ENCODE measurements around the gene FAM124A. TPM values are rescaled to one million over a fixed set of nuclear protein-coding genes. Genes with fewer than 3 reads are reported as not detected.
A peak's percentile ranks its signal among the peaks of the same experiment; 100 is the strongest.

Gene FAM124A
- total and polyA plus RNA-seq, 2 of the 8 experiments (the other 6 are each of a cell fraction or from before 2014, with no cell fraction given), result 40.7 to 49.9 TPM

GRCh38 chr13:51181786-51182383 lies 40.3 kb upstream of the FAM124A start:
- Histone ChIP-seq H4K91ac (replicated peaks; ENCODE audit: insufficient read length, low read length) (no peak overlapping the region), H4K5ac (ENCODE audit: insufficient read length, low read depth, low read length) (no peak overlapping the region), H3K4me2 (ENCODE audit: insufficient read depth in 1 of 2, low read depth in 2 of 2, low read length in 2 of 2) (no peak overlapping the region), H3K4me1 (replicated peaks in 1 of 4; ENCODE audit: control insufficient read depth in 3 of 4, insufficient read depth in 4 of 4, low read length in 3 of 4) (peaks cover 0 to 4% (median 1%) of the 10 kb centered on the region in 4 experiments; a peak in 2 of 7 replicates), H2AK5ac (ENCODE audit: low read depth, low read length) (no peak overlapping the region), H2AFZ (ENCODE audit: low read length) (no peak overlapping the region), H2BK12ac (ENCODE audit: low read depth, low read length) (no peak overlapping the region), H3K27ac (ENCODE audit: low read depth, low read length) (no peak overlapping the region), H3K9me3 (ENCODE audit: insufficient read depth in 2 of 2, low read depth in 1 of 2, low read length in 1 of 2) (no peaks in the 10 kb centered on the region), H2BK5ac (ENCODE audit: low read depth, low read length) (no peak overlapping the region), H3K9ac (replicated peaks in 1 of 4; ENCODE audit: extremely low read depth in 1 of 4, low read depth in 3 of 4, low read length in 3 of 4) (no peak overlapping the region), H2BK15ac (ENCODE audit: low read length) (no peak overlapping the region), H3K14ac (ENCODE audit: insufficient read length) (no peak overlapping the region), H3K79me1 (ENCODE audit: low read depth, low read length) (no peaks in the 10 kb centered on the region), H3K79me2 (ENCODE audit: control insufficient read depth in 1 of 2, insufficient read depth in 2 of 2, low read length in 2 of 2) (peaks cover 0 to 3% of the 10 kb centered on the region in 2 experiments; a peak in 1 of 4 replicates), H3K4ac (replicated peaks; ENCODE audit: insufficient read length, low read depth, low read length) (no peak overlapping the region), H2BK120ac (replicated peaks; ENCODE audit: low read depth, low read length) (no peak overlapping the region), H2BK20ac (ENCODE audit: low read length) (no peak overlapping the region), H4K20me1 (replicated peaks in 1 of 2; ENCODE audit: control insufficient read depth in 1 of 2, insufficient read depth in 2 of 2, low read length in 2 of 2) (peaks cover 0 to 2% of the 10 kb centered on the region in 2 experiments), H3K23ac (ENCODE audit: insufficient read length) (no peak overlapping the region), H3K27me3 (replicated peaks in 1 of 4; ENCODE audit: control insufficient read depth in 3 of 4, extremely low read depth in 1 of 4, insufficient read depth in 3 of 4, low read length in 3 of 4) (no peaks in the 10 kb centered on the region), H3K23me2 (ENCODE audit: low read depth, low read length) (no peaks in the 10 kb centered on the region), H3K18ac (ENCODE audit: extremely low read depth, low read length) (no peak overlapping the region), H4K8ac (ENCODE audit: extremely low read depth, insufficient read depth, low read length) (no peak overlapping the region), H3K36me3 (ENCODE audit: control insufficient read depth in 2 of 4, insufficient read depth in 4 of 4, low read length in 3 of 4) (peaks cover 15 to 69% (median 35%) of the 10 kb centered on the region in 4 experiments), H3K4me3 (ENCODE audit: extremely low read depth in 1 of 4, insufficient read depth in 2 of 4, low read depth in 3 of 4, low read length in 4 of 4) (no peak overlapping the region), H3K56ac (replicated peaks; ENCODE audit: insufficient read length, low read depth, low read length) (no peak overlapping the region)
- 83% methylated on average over 4 of the region's 4 CpGs; no CpG with 5 or more reads in 1 of the 2 experiments for WGBS, 2 experiments (ENCODE audit: extremely low coverage in 1 of 2, insufficient coverage in 1 of 2, insufficient read length in 1 of 2, insufficient replicate concordance in 2 of 2, low coverage in 1 of 2, low lambda C conversion rate in 2 of 2, missing lambda C conversion rate in 1 of 2)
- FAIRE-seq (peak; percentile 58), DNase-seq (ENCODE audit: low read depth in 1 of 2, low spot score in 2 of 2) (no peak)
- ChIA-PET CTCF (ENCODE audit: partially characterized antibody) (interaction anchor here (0.9 to 2.0 kb wide), 2 partner anchors 57 to 632 kb away, joined by 3 to 6 read pairs; no protein-coding TSS in a partner anchor), POLR2A (ENCODE audit: partially characterized antibody) (interaction anchor here (0.6 to 13.8 kb wide), 13 partner anchors 8 to 146 kb away, joined by 4 to 494 read pairs (median 79); partner anchors contain the start of gene FAM124A)
- TF ChIP-seq HDAC2 (IDR thresholded peaks at IDR 0.05; ENCODE audit: borderline replicate concordance in 1 of 2, low read depth in 2 of 2, low read length in 2 of 2) (no peak), RBBP5 (IDR thresholded peaks at IDR 0.05; ENCODE audit: borderline replicate concordance, low read depth, low read length) (no peak), TEAD4 (IDR thresholded peaks at IDR 0.05; ENCODE audit: low read depth, low read length) (no peak), GABPA (IDR thresholded peaks at IDR 0.05; ENCODE audit: borderline replicate concordance, insufficient read depth, low read length) (no peak), ASH2L (IDR thresholded peaks at IDR 0.05; ENCODE audit: low read length) (no peak), POU5F1 (IDR thresholded peaks at IDR 0.05; ENCODE audit: low read depth, low read length) (no peak), POLR2A (IDR thresholded peaks at IDR 0.05; ENCODE audit: control extremely low read depth in 1 of 2, low read depth in 2 of 2, low read length in 2 of 2) (peak; percentile 6 to 45), CHD2 (IDR thresholded peaks at IDR 0.05; ENCODE audit: low read length) (no peak), HDAC6 (IDR thresholded peaks at IDR 0.05; ENCODE audit: low read depth, low read length) (no peak), JUN (IDR thresholded peaks at IDR 0.05; ENCODE audit: low read depth, low read length) (no peak), SUZ12 (IDR thresholded peaks at IDR 0.05; ENCODE audit: low read length) (no peak), BCL11A (IDR thresholded peaks at IDR 0.05; ENCODE audit: low read depth in 2 of 2, low read length in 2 of 2) (no peak), KDM1A (IDR thresholded peaks at IDR 0.05; ENCODE audit: borderline replicate concordance, low read length) (no peak)

Data from H1 (cell line).